NCI-H526 (cell line): ENCODE measurements around the gene GPX4.

Source experiments
- DNase-seq, 2 experiments: peaks; one replicate each; lab custom pipeline; 2025; lab: John Stamatoyannopoulos, UW

The GPX4 gene

DNA sequence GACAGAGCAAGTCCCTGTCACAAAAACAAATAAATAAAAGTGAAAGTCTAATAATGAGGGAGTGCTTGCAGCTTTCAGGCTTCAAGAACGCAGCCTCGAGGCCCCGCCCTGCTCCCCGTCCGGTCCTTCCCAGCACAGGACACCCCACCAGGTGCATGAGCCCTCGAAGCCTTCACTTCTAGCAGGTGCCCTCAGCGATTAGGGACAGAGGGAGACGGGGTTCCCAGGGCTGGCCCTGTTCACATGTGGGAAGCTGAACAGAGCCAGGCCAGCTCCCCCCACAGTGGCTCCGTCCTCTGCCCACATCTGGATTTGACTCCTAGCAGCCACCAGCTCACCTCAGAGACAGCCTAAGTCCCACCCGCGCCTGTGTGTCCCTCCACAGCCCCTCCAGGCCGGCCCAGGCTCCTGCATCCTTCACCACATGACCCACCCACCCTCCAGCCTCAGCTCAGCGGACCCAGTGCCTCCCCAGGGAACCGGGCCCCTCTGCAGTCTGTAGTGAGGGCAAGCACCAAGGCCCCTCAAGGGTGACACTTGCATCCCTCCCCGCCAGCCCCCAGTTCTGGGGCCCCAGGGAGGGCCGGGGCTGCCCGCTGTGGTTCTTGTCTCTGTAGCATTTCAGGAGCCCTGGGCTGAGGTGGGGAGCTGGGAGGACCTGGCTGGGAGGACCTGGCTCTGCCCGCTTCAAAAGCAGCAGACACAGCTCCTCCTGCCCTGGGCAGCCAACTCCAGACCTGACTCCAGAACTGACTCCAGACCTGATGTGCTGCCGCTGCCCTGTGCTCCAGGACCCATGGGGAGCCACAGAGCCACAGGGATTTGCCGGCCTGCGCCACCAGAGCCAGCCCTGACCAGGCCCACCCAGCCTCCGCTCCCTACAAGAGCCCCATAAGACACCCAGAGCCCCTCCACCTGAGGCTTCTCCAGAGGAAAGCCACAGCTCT lies 27.2 kb downstream of the GPX4 start:
- DNase-seq, result peak in 1 of 2 experiments; percentile 18

DNA sequence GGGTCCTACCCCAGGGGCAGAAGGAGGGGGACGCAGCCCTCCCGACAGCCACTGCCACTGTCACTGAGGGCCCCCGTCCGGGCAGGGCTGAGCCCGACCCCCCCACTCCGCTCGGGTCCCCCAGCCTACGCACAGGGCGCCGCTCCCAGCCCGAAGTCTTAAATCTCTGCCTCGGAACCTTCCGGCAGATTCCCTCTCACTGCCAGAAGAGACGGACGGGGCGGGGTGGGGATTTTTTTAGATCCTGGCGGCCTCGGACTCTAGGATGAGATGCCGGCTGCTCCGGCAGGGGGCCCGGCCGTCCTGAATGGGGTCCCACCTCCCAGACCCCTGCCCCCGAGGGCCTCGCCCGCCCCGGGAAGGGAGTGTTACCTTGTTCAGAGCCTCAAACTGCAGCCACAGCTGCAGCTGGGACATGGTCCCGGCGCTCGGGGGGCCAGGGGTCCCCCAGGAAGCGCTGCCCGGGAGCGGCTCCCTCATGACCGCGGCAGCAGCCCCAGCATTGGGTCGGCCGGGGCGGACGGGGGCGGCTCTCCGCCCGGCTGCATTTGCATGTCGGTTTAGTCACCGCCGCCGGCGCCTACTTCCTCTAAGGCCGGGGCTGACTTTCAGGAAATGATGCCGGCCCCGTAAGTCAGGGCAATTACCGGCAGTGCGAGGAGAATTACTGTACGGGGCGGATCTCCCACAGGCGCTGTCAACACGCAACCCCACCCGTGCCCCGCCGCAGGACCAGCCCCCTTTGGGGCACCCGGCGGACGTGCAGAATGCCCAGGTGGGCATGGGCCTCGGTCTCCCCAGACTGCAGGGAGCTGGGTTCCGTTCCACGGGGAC lies 28.1 kb downstream of the GPX4 start:
- DNase-seq, result peak in 1 of 2 experiments; percentile 86

DNA sequence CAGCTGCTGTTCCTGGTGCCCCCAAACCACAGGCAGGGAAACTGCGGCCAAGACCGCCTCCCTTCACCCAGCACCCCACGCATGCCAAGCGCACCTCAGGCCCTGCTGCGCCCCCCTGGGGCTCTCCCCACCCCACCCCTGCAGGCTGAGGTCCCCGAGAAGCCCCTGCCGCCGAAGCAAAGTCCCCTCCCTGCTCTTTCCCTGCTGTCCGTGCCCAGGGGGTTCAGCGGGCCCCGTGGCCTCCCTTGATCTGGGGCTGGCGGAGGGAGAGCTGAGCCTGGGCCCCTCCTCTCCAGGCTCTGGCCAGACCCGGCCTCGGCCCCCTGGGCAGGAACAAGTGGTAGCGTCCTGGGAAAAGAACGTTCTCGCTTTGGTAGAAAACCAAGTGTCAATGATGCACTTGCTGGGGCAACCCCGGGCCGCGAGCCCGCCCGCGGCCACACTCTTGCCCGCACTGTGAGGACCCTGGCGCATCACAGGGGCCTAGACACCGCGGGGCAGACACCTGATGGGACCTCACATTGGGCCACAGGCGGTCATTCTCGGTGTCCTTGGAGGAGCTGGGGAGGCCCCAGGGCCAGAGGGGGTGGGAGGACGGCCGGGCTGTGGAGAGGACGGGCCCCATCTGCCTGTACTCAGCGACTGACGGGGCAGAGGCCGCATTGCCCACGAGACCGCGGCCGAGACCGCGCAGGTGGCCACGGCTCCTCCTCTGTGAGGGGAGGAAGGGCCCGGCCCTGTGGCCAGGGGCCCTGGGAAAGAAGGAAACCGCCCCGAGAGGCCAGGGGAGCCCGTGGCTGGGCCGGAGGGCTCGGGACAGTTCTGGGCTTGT lies 29.0 kb downstream of the GPX4 start:
- no peak for DNase-seq

DNA sequence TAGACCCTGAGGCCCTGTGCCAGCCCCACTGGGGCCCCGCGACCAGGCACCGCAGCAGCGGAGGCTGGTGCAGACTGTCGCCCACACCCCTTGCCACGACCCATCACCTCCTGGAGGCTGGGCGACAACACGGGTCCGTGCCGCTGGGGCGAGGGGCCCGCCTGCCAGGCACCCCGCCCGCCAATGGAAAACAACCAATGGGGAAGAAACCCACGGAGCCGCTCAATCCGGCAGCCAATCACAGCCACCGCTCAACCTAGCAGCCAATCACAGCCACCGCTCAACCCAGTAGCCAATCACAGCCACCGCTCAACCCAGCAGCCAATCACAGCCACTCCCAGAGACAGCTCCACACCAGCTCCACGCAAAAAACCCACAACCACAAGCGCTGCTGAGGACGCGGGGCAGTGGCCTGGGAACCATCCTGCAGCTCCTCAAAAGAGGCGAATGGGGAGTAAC lies 29.7 kb downstream of the GPX4 start:
- DNase-seq, result no peak

DNA sequence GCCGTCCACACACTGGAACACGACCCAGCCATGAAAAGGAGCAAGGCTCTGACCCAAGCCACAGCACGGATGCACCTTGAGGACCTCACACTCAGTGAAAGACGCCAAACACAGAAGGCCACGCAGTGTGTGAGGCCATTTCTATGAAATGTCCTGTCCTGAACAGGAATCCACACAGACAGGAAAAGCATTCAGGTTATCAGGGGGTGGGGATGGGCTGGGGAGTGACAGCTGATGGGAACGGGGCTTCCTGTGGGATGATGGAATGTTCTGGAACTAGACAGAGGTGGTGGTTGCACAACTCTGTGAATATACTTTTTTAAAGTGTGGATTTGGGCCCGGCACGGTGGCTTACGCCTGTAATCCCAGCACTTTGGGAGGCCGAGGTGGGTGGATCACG lies 30.6 kb downstream of the GPX4 start:
- no peak for DNase-seq

DNA sequence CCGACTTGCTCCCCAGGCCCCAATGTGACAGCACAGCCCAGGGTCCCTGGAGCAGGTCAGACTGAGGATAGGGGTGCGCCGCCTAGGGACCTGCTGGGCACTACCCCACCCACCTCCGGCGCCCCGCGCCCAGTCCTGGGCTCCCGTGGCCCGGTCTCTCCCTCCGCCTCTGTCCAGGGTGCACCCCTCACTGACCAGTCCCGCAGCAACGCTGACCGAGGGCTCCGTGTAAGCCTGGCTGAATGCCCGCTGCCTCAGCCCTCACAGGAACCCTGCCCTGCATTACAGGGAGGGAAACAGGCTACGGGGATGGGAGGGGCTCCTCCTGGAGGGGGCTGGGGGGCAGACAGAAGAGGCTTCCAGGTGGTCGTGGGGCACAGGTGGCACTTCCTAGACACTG lies 31.7 kb downstream of the GPX4 start:
- DNase-seq, result no peak

DNA sequence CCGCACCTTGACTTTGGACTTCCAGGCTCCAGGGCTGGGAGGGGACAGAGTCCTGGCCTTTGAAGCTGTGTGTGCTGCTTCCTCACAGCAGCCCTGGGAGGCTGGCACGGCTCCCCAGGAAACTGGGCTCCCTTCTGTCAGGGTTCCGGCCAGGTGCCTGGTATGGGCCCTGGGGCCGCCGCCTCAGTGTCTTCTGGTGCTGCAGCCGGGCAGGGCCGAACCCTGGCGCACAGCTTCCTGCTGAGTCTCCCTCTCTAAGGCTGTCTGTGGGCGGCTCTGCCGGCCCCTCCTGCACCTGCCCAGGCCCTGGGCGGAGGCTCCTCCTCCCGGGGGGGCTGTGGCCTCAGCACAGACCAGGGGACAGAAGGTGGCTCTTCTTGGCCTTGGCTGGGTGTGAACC lies 32.4 kb downstream of the GPX4 start:
- peak in 1 of 2 experiments; percentile 22 for DNase-seq

DNA sequence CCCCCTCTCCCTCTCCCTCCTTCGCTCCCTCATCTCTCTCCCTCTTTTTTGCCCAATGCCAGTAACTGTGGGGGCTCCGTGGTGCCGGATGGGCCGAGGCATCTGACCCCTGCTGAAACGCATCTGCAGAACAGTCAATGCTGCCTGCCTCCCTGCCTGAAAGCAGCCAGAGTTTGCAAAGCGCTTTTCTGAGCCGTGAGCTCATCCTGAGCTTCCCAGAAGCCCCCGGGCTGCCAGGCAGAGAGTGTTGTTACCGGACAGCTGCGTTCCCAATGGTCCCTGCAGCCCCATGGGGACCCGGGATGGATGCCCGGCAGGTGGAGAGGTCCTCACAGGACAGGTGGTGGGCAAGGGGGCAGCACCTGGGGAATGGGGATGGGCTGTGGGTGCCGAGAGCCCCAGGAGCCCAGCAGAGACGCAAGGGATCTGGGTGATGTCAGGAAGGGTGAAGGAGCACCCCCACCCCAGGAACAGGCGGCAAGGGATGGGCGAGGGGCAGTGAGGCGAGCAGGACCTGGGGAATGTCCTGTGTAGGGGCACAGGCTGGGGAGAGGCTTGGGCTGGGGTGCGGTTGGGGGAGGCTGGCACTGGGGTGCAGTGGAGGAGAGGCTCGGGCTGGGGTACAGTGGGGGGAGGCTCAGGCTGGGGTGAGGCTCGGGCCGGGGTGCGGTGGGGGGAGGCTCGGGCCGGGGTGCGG lies 33.0 kb downstream of the GPX4 start:
- DNase-seq, result peak in 1 of 2 experiments; percentile 29

DNA sequence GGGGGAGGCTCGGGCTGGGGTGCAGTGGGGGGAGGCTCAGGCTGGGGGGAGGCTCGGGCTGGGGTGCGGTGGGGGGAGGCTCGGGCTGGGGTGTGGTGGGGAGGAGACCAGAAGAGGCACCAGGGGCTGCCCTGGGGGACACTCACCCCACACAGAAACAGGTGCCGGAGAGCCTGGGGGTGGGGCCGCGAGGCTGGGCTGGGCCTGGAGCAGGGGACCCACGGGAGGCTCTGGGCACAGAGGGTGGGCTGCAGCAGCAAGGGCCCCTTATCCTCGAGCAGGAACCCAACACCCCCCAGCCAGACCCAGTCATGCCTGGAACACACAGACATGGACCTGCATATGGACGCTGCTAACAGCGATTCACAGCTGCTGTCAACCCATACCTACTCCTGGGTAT lies 34.3 kb downstream of the GPX4 start:
- DNase-seq, result no peak

DNA sequence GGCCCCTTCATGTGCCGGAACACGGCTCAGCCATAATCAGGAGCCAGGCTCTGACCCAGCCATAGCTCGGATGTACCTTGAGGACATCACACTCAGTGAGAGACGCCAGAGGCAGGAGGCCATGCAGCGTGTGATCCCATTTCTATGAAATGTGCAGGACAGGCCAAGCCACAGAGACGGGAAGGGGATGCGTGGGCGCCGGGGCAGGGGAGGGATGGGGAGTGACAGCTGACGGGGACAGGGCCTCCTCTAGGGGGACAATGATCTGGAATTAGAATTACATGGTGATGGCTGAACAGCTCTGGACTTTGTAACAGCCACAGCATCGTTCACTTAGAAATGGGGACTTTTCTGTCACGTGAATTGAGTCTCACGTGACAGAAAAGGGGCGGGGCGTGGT lies 35.3 kb downstream of the GPX4 start:
- no peak for DNase-seq

DNA sequence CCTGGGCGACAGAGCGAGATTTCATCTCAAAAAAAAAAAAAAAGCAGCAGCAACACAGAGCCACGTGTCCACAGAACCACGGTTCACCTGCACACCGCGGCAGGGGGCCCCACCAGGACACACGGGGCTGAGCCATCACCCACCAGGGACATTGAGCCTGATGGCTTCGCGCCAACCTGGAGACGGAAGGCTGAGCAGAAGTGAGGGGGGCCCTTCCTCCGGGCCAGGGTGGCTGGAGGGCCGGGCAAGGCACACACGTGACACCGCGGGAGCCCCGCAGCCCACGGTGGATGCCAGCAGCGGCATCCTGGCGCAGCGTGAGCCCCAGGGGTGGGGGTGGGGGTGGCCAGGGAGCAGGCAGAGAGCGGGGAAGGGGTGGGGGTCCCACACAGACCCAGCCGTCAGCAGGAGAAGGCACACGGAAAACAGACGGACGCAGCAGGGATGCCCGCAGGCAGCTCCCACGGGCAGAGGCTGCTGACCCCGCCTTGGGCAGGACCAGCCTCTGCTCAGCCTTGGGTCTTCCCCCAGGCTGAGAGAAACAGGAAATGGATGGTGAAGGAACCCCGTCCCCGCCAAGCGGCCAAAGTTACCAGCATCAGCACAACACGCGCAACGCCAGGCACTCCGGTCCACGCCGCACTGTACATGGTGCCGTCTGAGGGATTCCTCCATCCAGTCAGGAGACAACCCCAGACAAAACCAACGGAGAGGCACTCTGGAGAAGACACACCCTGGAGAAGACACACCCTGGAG lies 36.7 kb downstream of the GPX4 start:
- no peak for DNase-seq

DNA sequence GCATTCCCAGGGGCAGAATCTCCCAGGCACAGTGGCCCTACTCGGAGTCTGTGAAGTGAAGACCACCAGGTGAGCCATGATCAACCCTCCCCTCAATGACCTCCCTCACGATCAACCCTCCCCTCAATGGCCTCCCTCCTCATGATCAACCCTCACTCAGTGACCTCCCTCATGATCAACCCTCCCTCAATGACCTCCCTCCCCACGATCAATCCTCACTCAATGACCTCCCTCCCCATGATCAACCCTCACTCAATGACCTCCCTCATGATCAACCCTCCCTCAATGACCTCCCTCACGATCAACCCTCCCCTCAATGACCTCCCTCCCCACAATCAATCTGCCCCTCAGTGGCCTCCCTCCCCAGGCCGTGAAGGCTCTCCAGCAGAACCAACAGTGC lies 38.1 kb downstream of the GPX4 start:
- DNase-seq, result no peak

DNA sequence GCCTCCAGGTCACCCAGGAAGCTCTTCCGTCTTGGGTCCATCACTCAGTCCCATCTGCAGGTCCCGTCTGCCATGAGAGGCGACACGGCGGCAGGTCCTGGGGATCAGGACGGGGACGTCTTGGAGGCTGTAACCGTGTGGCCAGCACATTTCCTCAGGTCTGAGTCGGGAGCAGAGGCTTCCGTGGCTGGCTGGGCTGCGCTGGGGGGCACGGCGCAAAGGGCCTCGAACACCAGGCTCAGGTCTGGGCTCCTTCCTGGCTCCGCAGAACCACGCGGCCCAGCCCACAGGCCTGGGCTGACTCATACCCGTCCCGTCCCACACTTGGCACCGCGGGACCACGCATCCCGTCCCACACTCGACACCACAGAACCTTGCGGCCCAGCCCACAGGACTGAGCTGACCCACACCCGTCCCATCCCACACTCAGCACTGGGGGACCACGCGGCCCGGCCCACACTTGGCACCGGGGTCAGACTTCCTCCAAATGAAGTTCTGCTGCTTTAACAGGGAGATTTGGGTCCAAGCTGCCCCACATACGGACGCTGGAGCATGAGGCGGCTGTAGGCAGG lies 40.1 kb downstream of the GPX4 start:
- no peak for DNase-seq

DNA sequence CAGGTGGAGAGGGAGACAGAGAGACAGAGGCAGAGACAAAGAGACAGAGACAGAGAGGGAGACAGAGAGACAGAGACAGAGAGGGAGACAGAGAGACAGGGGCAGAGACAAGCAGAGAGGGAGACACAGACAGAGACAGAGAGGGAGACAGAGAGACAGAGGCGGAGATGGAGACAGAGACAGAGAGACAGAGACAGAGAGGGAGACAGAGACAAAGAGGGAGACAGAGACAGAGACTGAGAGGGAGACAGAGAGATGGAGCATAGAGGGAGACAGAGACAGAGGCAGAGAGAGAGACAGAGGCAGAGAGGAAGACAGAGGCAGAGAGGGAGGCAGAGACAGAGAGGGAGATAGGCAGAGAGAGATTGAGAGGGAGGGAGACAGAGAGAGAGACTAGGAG lies 40.9 kb downstream of the GPX4 start:
- DNase-seq, result no peak

DNA sequence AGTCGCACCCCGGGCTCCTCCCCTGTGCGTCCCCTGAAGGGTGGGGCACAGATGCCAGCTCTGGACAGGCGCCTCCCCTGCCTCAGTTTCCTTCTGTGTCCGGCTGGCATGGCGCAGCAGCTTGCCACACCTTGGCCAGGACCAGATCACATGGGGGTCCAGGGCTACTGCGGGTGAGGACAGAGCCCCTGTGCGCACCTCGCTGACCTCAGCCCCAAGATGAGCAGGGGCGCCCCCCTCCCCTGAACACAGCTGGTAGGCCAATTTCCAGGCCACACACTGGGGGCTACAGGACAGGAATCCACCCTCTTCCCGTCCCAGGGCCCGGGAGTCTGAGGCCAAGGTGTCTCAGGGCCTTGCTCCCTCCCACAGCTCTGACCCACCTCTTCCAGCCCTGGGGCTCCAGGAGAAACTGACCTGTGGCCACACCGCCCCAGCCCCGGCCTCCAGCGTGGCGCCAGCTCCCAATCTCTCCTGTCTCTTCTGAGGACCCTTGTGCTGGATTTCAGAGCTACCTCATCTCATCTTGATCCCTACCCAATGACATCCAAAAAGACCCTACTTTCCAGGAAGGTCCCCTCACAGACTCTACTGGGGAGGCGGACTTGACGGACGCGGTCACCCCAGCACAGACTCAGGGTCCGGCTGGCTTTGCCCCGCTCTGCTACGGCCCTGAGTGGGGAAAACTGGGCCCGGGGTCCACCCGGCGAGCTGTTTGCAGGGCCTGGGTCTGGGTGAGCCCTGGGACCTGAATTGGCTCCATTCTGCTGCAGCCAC lies 42.0 kb downstream of the GPX4 start:
- no peak for DNase-seq

DNA sequence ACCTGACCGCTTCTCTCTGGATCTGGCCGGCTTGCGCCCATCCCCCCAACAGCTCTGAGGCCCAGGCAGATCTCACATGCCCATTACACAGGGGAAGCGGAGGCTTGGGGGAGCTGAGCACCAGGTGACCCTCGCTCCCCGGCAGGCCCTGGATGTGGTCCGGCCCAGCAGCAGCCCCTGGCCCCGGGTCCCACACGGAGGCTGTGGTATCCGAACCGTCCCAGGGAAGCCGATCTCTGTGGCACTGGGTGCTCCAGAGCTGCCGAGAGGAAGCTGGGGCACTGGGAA lies 42.6 kb downstream of the GPX4 start:
- DNase-seq, result no peak

DNA sequence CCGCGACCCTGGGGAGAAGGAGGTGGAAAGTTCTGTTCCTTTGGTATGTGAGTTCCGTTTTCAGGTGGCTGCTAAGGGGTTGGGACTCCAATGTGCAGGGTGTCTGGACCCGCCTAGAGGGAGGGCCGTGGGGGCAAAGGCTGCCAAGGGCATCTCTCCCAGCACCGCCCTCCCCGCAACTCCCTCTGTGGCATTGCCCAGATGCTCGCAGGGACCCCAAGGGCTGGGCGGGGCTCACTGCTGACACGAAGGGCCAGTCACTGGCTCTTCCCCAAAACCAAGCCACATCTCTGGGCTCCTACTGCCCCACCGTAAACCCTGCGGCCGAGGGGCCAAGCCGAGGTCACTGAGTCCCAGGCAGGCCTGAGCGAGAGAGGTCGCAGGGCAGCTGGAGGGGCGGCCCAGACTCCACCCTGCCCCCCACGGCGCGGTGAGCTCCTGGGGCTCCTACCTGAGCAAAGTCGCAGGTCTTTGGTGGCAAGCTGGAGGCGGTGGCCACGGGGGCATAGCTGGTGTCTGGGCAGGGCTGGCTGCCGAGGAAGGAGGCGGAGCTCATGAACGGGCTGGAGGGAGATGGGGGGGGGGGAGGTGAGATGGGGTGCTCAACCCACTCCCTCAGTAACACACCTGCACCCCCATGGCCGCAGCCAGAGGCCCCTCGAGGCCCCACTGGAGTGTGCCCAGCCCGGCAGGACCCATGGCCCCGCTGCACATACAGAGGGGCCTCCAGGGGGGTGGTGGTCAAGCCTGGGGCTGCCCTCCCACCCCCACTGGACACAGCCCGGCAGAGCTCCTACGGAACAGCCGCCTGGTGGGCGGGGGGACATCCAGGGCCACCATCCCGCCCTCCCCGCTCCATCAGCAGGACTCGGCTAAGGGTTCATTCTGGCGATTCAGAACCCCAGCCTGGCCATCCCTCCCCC lies 43.3 kb downstream of the GPX4 start:
- DNase-seq, result no peak

DNA sequence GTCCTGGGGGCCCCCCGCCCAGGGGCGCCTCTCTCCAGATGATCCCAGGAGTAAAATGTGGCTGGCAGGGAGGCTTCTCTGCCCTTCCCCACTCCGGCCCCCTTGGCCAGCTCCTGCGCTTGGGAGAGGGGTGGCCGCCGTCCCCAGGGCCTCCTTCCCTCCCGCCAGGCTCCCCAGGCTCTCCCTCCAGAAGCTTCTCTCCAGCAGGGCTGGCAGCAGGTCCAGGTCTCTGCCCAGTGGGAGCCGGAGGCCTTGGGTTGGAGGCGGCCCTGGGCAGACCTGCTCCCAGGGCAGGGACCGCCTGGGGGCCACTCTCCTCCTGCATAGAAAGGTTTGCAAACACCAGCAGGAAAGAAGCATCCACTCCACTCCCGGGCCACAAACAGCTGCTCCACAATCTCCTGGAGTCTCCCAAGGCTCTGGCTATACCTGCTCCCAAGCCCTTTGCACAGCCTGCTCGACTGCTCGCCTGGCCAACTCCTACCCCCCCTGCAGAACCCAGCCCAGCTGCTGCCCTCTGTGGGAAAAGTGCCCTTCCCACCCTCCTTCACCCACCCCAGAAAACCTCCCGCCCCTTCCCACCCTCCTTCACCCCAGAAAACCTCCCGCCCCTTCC lies 44.2 kb downstream of the GPX4 start:
- DNase-seq, result no peak
